Thyroid gland (tissue), 4 donors: ENCODE measurements around the gene CFAP221.

Source experiments
- CTCF ChIP-seq, 6 experiments: fragments of 200-600 bp in 3 of 6; fragments of 450-650 bp in 3 of 6; sonication (generic) in 3 of 6; IDR thresholded peaks; one replicate each; pipeline ENCODE4 v1.5.1; 2016 to 2019; ENCODE audit warnings: antibody characterized with exemption in 6 of 6, mild to moderate bottlenecking in 2 of 6, inconsistent platforms in 1 of 6, moderate library complexity in 1 of 6
- POLR2A ChIP-seq, 2 donors: fragments of 450-650 bp; IDR thresholded peaks; one replicate each; pipeline ENCODE4 v1.6.1; 2017; ENCODE audit warnings: antibody characterized with exemption in 2 of 2, mild to moderate bottlenecking in 2 of 2, moderate library complexity in 1 of 2

- TF ChIP-seq CTCF (IDR thresholded peaks at IDR 0.05) (no peak), POLR2A (IDR thresholded peaks at IDR 0.05) (no peak)
These were observed 28.1 kb upstream of the CFAP221 start for GRCh38 chr2:119516121-119516520.
